GM12878 (cell line): ENCODE measurements around the gene TRIM38. TPM values are rescaled to one million over a fixed set of nuclear protein-coding genes. Genes with fewer than 3 reads are reported as not detected.
A peak's percentile ranks its signal among the peaks of the same experiment; 100 is the strongest.

Source experiments
- BCL11A ChIP-seq: IDR thresholded peaks from 2 replicates; pipeline ENCODE4 v1.6.1; 2011; ENCODE audit warnings: low read depth, low read length
- BHLHE40 ChIP-seq, 2 experiments: fragments of 450-650 bp in 1 of 2; IDR thresholded peaks; 2 replicates each; pipeline ENCODE4 v1.6.1; 2011 to 2017; ENCODE audit warnings: low read depth in 2 of 2, borderline replicate concordance in 1 of 2, improper control_type of control experiment in 1 of 2, low read length in 1 of 2, mild to moderate bottlenecking in 1 of 2
- CEBPZ ChIP-seq: fragments of 150-350 bp; IDR thresholded peaks from 2 replicates; pipeline ENCODE4 v1.6.1; 2016; ENCODE audit warnings: low read depth, low read length
- CHD2 ChIP-seq: IDR thresholded peaks from 2 replicates; pipeline ENCODE4 v1.6.1; 2011; ENCODE audit warnings: low read depth, low read length, improper control_type of control experiment, borderline replicate concordance
- CHD4 ChIP-seq: fragments of 200-600 bp; sonication (generic); IDR thresholded peaks from 2 replicates; pipeline ENCODE4 v1.6.1; 2016; ENCODE audit warnings: mild to moderate bottlenecking
- E2F8 ChIP-seq: fragments of 450-650 bp; IDR thresholded peaks from 2 replicates; pipeline ENCODE4 v1.6.1; 2018; ENCODE audit warnings: mild to moderate bottlenecking, low read depth, moderate library complexity; ENCODE audit not compliant: partially characterized antibody
- E4F1 ChIP-seq: fragments of 450-650 bp; IDR thresholded peaks from 2 replicates; pipeline ENCODE4 v1.6.1; 2018; ENCODE audit warnings: borderline replicate concordance, mild to moderate bottlenecking; ENCODE audit not compliant: partially characterized antibody
- HDAC6 ChIP-seq: fragments of 200-600 bp; sonication (generic); IDR thresholded peaks from one replicate; pipeline ENCODE4 v1.8.0; 2017; ENCODE audit warnings: antibody characterized with exemption; ENCODE audit not compliant: unreplicated experiment
- IKZF2 ChIP-seq, 2 experiments: fragments of 450-650 bp; IDR thresholded peaks; 2 replicates each; pipeline ENCODE4 v1.6.1; 2017; ENCODE audit warnings: mild to moderate bottlenecking in 2 of 2, moderate library complexity in 2 of 2
- MTA3 ChIP-seq: IDR thresholded peaks from 2 replicates; pipeline ENCODE4 v1.6.1; 2012; ENCODE audit warnings: low read length, inconsistent platforms, borderline replicate concordance
- MYB ChIP-seq: fragments of 150-350 bp; IDR thresholded peaks from 2 replicates; pipeline ENCODE4 v1.6.1; 2014; ENCODE audit warnings: mild to moderate bottlenecking, low read depth, low read length, borderline replicate concordance
- SUZ12 ChIP-seq: fragments of 200-600 bp; sonication (generic); IDR thresholded peaks from one replicate; pipeline ENCODE4 v1.6.1; 2018; ENCODE audit warnings: antibody characterized with exemption, mild to moderate bottlenecking; ENCODE audit not compliant: unreplicated experiment
- ZNF24 ChIP-seq: fragments of 450-650 bp; IDR thresholded peaks from 2 replicates; pipeline ENCODE4 v1.6.1; 2017; ENCODE audit warnings: antibody characterized with exemption, mild to moderate bottlenecking
- ZNF384 ChIP-seq: IDR thresholded peaks from 2 replicates; pipeline ENCODE4 v1.6.1; 2012; ENCODE audit warnings: low read depth, mild to moderate bottlenecking, low read length, improper control_type of control experiment, borderline replicate concordance
- ZNF687 ChIP-seq: fragments of 450-650 bp; IDR thresholded peaks from 2 replicates; pipeline ENCODE4 v1.6.1; 2017; ENCODE audit warnings: mild to moderate bottlenecking, moderate library complexity
- polyA plus RNA-seq, 11 experiments: library from polyadenylated mRNA; depleted of rRNA in 4 of 11; unstranded in 6 of 11; stranded (reverse) in 5 of 11; fragments of >200 nt; fragmentation: Nextera tagmentation in 4 of 11; fragmentation: Illumina TruSeq in 1 of 11; extraction: Ambion mirVana in 4 of 11; extraction: Trizol in 1 of 11; gene quantifications; 1 replicate in 1 of 11; 2 replicates in 10 of 11; pipeline versions ENCODE4 v1.2.1 to v1.2.3, GENCODE V29; 2011 to 2016; ENCODE audit warnings: inconsistent platforms in 2 of 11, missing spikeins in 2 of 11, low read depth in 1 of 11
- total RNA-seq, 4 experiments: library from RNA; depleted of rRNA in 3 of 4; stranded (reverse); fragments of >200 nt in 3 of 4; fragmentation: Illumina TruSeq in 1 of 4; extraction: Trizol in 1 of 4; gene quantifications; 2 replicates each; pipeline versions ENCODE4 v1.2.1 to v1.2.3, GENCODE V29; 2013 to 2021

TRIM38 gene
- total and polyA plus RNA-seq, 10 of the 15 experiments (the other 5 are each of a cell fraction or from before 2014, with no cell fraction given), result 4.5 to 14.7 (median 11.1) TPM

- TF ChIP-seq SUZ12, result no peak
- TF ChIP-seq ZNF384, result no peak
- TF ChIP-seq MYB, result no peak
- TF ChIP-seq CEBPZ, result no peak
- no peak for TF ChIP-seq ZNF24
- TF ChIP-seq BCL11A, result peak; percentile 62
- TF ChIP-seq E2F8, result peak; percentile 21
- TF ChIP-seq CHD2, result no peak
- no peak; the same call in 1 of the 2 replicates for TF ChIP-seq MTA3
- TF ChIP-seq ZNF687, result peak; percentile 59
- peak in 1 of 2 experiments; percentile 8; a peak in 1 of 4 replicates for TF ChIP-seq BHLHE40 (IDR thresholded peaks at IDR 0.05; ENCODE audit: borderline replicate concordance in 1 of 2, low read depth in 2 of 2, low read length in 1 of 2)
- no peak for TF ChIP-seq HDAC6
- no peak for TF ChIP-seq CHD4
- peak; percentile 78 for TF ChIP-seq E4F1
- peak; percentile 86 to 87; a peak in 3 of 4 replicates for TF ChIP-seq IKZF2 (IDR thresholded peaks at IDR 0.05)
Measured at GRCh38 chr6:25962149-25963127, at the start of gene TRIM38 (continued).
